ENCODE measurements around the gene SCEL. TPM values are rescaled to one million over a fixed set of nuclear protein-coding genes. Genes with fewer than 3 reads are reported as not detected.

Gene SCEL
- total and polyA plus RNA-seq, 2 of the 4 experiments (the other 2 are of a cell fraction): not detected

- Histone ChIP-seq H3K23ac (ENCODE audit: low read depth, low read length) (no peak overlapping the region), H2AK5ac (ENCODE audit: low read depth, low read length) (no peak overlapping the region), H2BK15ac (ENCODE audit: low read depth, low read length) (no peak overlapping the region), H2BK20ac (ENCODE audit: low read depth, low read length) (no peak overlapping the region), H3K9ac (ENCODE audit: low read depth, low read length) (no peak overlapping the region), H3K27me3 (ENCODE audit: control insufficient read depth, insufficient read depth, low read length) (no peaks in the 10 kb centered on the region), H2AK9ac (replicated peaks; ENCODE audit: low read depth, low read length, poor library complexity) (no peak overlapping the region), H3K79me1 (ENCODE audit: low read depth in 1 of 2, low read length in 2 of 2) (no peaks in the 10 kb centered on the region), H3K27ac (ENCODE audit: insufficient read depth, low read length) (no peak overlapping the region), H2BK5ac (ENCODE audit: low read depth, low read length, poor library complexity, severe bottlenecking) (no peak overlapping the region), H4K20me1 (ENCODE audit: insufficient read depth, low read length) (no peaks in the 10 kb centered on the region), H3K18ac (ENCODE audit: low read depth, low read length) (no peak overlapping the region), H3K56ac (ENCODE audit: extremely low read depth, insufficient read depth, low read length) (no peak overlapping the region), H3K4me3 (ENCODE audit: insufficient read depth, low read depth, low read length) (no peak overlapping the region), H2AFZ (replicated peaks; ENCODE audit: low read length, poor library complexity) (no peak overlapping the region), H4K8ac (ENCODE audit: low read depth in 2 of 2, low read length in 2 of 2) (no peak overlapping the region), H3K9me3 (ENCODE audit: control insufficient read depth, insufficient read depth, low read length) (no peaks in the 10 kb centered on the region), H3K14ac (replicated peaks; ENCODE audit: low read depth, low read length) (no peak overlapping the region), H3K4me2 (ENCODE audit: low read depth, low read length) (no peak overlapping the region), H4K5ac (ENCODE audit: low read depth, low read length) (no peak overlapping the region), H3K4me1 (ENCODE audit: control insufficient read depth, insufficient read depth, low read length) (no peaks in the 10 kb centered on the region), H3K4ac (ENCODE audit: low read depth, low read length) (no peak overlapping the region), H3K9me1 (ENCODE audit: insufficient read depth, low read length) (no peaks in the 10 kb centered on the region), H3K36me3 (ENCODE audit: control insufficient read depth, insufficient read depth, low read length) (no peaks in the 10 kb centered on the region), H4K91ac (ENCODE audit: insufficient read depth, low read depth, low read length) (no peak overlapping the region), H2BK120ac (ENCODE audit: low read depth, low read length) (no peak overlapping the region)
- WGBS, 2 experiments (ENCODE audit: extremely low coverage in 2 of 2, insufficient read length in 1 of 2): no CpG with 5 or more reads among the region's 3 CpGs
- CTCF ChIA-PET: no interaction called here
- intact Hi-C loops (cut with micrococcal nuclease): no loop called here
- DNase-seq (no peak), ATAC-seq (ENCODE audit: low read depth) (no peak)
- dilution Hi-C loops (cut with HindIII; ENCODE audit: low sequenced_read_pairs, unreplicated experiment): no loop called here
- TF ChIP-seq MAFK (IDR thresholded peaks at IDR 0.05; ENCODE audit: low read depth, low read length) (no peak), FOS (IDR thresholded peaks at IDR 0.05; ENCODE audit: low read depth, low read length) (no peak), ELK1 (IDR thresholded peaks at IDR 0.05; ENCODE audit: borderline replicate concordance, low read depth, low read length) (no peak), MAZ (IDR thresholded peaks at IDR 0.05; ENCODE audit: borderline replicate concordance, low read depth, low read length) (no peak), MXI1 (IDR thresholded peaks at IDR 0.05; ENCODE audit: borderline replicate concordance, low read depth, low read length) (no peak)
- POLR2A ChIA-PET (ENCODE audit: unreplicated experiment): no interaction called here
- BruUV-seq (replicated peaks): no TSS peak
- in situ Hi-C loops (cut with MboI; ENCODE audit: low sequenced_read_pairs): no loop called here
Observed at GRCh38 chr13:77583581-77583980, 48.1 kb downstream of the SCEL start.

Measured in IMR-90 (cell line).